ENCODE results near the gene SCMH1. TPM values are rescaled to one million over a fixed set of nuclear protein-coding genes. Genes with fewer than 3 reads are reported as not detected.

Gene SCMH1
- total and polyA plus RNA-seq, 2 experiments from 2014 or later, result 15.0 to 19.4 TPM

- TF ChIP-seq, protein P1, sequence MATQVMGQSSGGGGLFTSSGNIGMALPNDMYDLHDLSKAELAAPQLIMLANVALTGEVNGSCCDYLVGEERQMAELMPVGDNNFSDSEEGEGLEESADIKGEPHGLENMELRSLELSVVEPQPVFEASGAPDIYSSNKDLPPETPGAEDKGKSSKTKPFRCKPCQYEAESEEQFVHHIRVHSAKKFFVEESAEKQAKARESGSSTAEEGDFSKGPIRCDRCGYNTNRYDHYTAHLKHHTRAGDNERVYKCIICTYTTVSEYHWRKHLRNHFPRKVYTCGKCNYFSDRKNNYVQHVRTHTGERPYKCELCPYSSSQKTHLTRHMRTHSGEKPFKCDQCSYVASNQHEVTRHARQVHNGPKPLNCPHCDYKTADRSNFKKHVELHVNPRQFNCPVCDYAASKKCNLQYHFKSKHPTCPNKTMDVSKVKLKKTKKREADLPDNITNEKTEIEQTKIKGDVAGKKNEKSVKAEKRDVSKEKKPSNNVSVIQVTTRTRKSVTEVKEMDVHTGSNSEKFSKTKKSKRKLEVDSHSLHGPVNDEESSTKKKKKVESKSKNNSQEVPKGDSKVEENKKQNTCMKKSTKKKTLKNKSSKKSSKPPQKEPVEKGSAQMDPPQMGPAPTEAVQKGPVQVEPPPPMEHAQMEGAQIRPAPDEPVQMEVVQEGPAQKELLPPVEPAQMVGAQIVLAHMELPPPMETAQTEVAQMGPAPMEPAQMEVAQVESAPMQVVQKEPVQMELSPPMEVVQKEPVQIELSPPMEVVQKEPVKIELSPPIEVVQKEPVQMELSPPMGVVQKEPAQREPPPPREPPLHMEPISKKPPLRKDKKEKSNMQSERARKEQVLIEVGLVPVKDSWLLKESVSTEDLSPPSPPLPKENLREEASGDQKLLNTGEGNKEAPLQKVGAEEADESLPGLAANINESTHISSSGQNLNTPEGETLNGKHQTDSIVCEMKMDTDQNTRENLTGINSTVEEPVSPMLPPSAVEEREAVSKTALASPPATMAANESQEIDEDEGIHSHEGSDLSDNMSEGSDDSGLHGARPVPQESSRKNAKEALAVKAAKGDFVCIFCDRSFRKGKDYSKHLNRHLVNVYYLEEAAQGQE (IDR thresholded peaks at IDR 0.05; ENCODE audit: unreplicated experiment), result no peak
- no peak for TF ChIP-seq ZNF331 (CRISPR knock-in tag; IDR thresholded peaks at IDR 0.05; ENCODE audit: low read depth)
- TF ChIP-seq, protein P2, sequence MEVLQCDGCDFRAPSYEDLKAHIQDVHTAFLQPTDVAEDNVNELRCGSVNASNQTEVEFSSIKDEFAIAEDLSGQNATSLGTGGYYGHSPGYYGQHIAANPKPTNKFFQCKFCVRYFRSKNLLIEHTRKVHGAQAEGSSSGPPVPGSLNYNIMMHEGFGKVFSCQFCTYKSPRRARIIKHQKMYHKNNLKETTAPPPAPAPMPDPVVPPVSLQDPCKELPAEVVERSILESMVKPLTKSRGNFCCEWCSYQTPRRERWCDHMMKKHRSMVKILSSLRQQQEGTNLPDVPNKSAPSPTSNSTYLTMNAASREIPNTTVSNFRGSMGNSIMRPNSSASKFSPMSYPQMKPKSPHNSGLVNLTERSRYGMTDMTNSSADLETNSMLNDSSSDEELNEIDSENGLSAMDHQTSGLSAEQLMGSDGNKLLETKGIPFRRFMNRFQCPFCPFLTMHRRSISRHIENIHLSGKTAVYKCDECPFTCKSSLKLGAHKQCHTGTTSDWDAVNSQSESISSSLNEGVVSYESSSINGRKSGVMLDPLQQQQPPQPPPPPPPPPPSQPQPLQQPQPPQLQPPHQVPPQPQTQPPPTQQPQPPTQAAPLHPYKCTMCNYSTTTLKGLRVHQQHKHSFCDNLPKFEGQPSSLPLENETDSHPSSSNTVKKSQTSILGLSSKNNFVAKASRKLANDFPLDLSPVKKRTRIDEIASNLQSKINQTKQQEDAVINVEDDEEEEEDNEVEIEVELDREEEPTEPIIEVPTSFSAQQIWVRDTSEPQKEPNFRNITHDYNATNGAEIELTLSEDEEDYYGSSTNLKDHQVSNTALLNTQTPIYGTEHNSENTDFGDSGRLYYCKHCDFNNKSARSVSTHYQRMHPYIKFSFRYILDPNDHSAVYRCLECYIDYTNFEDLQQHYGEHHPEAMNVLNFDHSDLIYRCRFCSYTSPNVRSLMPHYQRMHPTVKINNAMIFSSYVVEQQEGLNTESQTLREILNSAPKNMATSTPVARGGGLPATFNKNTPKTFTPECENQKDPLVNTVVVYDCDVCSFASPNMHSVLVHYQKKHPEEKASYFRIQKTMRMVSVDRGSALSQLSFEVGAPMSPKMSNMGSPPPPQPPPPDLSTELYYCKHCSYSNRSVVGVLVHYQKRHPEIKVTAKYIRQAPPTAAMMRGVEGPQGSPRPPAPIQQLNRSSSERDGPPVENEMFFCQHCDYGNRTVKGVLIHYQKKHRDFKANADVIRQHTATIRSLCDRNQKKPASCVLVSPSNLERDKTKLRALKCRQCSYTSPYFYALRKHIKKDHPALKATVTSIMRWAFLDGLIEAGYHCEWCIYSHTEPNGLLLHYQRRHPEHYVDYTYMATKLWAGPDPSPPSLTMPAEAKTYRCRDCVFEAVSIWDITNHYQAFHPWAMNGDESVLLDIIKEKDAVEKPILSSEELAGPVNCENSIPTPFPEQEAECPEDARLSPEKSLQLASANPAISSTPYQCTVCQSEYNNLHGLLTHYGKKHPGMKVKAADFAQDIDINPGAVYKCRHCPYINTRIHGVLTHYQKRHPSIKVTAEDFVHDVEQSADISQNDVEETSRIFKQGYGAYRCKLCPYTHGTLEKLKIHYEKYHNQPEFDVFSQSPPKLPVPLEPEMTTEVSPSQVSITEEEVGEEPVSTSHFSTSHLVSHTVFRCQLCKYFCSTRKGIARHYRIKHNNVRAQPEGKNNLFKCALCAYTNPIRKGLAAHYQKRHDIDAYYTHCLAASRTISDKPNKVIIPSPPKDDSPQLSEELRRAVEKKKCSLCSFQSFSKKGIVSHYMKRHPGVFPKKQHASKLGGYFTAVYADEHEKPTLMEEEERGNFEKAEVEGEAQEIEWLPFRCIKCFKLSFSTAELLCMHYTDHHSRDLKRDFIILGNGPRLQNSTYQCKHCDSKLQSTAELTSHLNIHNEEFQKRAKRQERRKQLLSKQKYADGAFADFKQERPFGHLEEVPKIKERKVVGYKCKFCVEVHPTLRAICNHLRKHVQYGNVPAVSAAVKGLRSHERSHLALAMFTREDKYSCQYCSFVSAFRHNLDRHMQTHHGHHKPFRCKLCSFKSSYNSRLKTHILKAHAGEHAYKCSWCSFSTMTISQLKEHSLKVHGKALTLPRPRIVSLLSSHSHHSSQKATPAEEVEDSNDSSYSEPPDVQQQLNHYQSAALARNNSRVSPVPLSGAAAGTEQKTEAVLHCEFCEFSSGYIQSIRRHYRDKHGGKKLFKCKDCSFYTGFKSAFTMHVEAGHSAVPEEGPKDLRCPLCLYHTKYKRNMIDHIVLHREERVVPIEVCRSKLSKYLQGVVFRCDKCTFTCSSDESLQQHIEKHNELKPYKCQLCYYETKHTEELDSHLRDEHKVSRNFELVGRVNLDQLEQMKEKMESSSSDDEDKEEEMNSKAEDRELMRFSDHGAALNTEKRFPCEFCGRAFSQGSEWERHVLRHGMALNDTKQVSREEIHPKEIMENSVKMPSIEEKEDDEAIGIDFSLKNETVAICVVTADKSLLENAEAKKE (CRISPR knock-in tag; IDR thresholded peaks at IDR 0.05), result no peak
- TF ChIP-seq EZH2 (IDR thresholded peaks at IDR 0.05; ENCODE audit: low read depth, unreplicated experiment), result no peak
- TF ChIP-seq JUNB (IDR thresholded peaks at IDR 0.05; ENCODE audit: unreplicated experiment), result no peak
- no peak for TF ChIP-seq CREB1 (CRISPR knock-in tag; IDR thresholded peaks at IDR 0.05; ENCODE audit: low read depth)
Measured at GRCh38 chr1:41014871-41015270, 227.2 kb downstream of the SCMH1 start (continued).
